GM10248 (cell line): ENCODE measurements around the gene SMURF2.

Experiments
- CTCF ChIA-PET: fragments of 300-600 bp; sonication (Branson Sonifier 250); formaldehyde crosslinking; extraction: SDS; loops from one replicate; lab custom pipeline; 2021; ENCODE audit warnings: antibody characterized with exemption; lab: Yijun Ruan, JAX
- POLR2A ChIA-PET: fragments of 350-650 bp; sonication (Branson Sonifier 250); formaldehyde crosslinking; extraction: SDS; loops from one replicate; lab custom pipeline; 2020; ENCODE audit warnings: antibody characterized with exemption; lab: Yijun Ruan, JAX
- DNase-seq: peaks from one replicate; pipeline ENCODE4 v3.0.0; 2012; ENCODE audit errors: extremely low spot score
- TF ChIP-seq, protein P1 (sequence below): IDR thresholded peaks from 2 replicates; pipeline ENCODE4 v1.5.1; 2012; ENCODE audit warnings: mild to moderate bottlenecking, low read depth; ENCODE audit errors: extremely low read depth, missing control alignments, control extremely low read depth

SMURF2 gene

DNA sequence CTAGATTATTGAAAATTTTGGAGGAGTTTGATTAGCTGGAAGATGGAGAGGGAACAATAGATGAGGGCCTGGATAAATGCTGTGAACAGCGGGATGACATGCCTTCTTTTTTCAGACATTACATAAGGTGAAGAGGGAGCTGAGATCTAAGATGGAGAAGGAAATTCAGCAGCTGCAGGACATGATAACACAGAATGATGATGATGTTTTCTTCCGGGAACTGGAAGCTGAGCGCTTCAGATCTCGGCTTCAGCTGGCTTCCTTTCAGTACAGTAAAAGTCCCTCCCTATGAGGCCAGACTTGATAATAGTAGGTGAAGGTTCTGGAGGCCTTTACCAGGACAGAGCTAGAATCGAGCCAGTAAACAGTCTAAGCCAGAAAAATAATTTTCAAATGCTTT is 124.6 kb downstream of the SMURF2 start:
- TF ChIP-seq, protein P1, sequence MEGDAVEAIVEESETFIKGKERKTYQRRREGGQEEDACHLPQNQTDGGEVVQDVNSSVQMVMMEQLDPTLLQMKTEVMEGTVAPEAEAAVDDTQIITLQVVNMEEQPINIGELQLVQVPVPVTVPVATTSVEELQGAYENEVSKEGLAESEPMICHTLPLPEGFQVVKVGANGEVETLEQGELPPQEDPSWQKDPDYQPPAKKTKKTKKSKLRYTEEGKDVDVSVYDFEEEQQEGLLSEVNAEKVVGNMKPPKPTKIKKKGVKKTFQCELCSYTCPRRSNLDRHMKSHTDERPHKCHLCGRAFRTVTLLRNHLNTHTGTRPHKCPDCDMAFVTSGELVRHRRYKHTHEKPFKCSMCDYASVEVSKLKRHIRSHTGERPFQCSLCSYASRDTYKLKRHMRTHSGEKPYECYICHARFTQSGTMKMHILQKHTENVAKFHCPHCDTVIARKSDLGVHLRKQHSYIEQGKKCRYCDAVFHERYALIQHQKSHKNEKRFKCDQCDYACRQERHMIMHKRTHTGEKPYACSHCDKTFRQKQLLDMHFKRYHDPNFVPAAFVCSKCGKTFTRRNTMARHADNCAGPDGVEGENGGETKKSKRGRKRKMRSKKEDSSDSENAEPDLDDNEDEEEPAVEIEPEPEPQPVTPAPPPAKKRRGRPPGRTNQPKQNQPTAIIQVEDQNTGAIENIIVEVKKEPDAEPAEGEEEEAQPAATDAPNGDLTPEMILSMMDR = no peak
- CTCF ChIA-PET = interaction anchor here (0.9 to 1.6 kb wide), 2 partner anchors 10 to 112 kb away, joined by 3 to 5 read pairs; no protein-coding TSS in a partner anchor
- POLR2A ChIA-PET = interaction anchor here (1.1 kb wide), 1 partner anchor 33 kb away, joined by 3 read pairs; no protein-coding TSS in a partner anchor
- DNase-seq = no peak

DNA sequence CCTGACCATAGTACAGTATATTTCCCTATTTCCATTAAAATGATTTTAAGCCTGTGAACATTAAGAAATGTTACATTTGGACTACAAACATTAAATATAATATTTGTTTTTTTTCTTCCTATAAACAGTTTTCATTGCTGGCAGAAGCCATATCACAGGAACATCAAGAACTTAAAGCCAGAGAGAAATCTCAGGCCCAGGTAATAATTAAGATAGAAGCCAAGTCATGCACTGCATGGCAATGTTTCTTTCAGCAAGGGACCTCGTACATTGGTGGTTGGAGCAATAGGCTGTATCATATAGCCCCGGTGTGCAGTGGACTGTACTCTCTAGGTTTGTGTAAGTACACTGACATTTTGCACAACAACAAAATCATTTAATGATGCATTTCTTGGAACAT is 125.2 kb downstream of the SMURF2 start:
- ChIA-PET CTCF (no interaction called here), POLR2A (no interaction called here)
- TF ChIP-seq, protein P1 = no peak

DNA sequence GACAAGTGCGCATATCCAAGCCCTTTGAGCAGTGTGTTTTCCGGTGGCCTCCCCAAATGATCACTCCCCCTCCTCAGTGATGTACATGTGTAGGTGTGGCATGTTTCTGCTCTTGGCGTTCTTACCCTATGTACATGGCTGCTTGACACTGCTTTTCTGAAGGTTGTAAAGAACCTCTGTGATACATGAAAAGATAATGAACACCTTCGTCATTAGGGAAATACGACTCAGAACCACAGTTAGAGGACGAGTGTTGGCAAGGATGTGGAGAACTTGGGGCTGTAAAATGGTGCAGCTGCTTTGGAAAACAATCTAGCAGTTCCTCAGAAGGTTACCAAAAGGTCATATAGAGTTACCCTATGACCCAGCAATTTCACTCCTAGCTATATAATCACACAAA is 126.8 kb downstream of the SMURF2 start:
- DNase-seq = no peak
- ChIA-PET CTCF (interaction anchor here (1.1 kb wide), 2 partner anchors 10 to 115 kb away, joined by 3 to 4 read pairs; no protein-coding TSS in a partner anchor), POLR2A (no interaction called here)
- TF ChIP-seq, protein P1 = no peak

More for the DNA sequence above, 125.2 kb downstream of the SMURF2 start:
- no peak for DNase-seq

DNA sequence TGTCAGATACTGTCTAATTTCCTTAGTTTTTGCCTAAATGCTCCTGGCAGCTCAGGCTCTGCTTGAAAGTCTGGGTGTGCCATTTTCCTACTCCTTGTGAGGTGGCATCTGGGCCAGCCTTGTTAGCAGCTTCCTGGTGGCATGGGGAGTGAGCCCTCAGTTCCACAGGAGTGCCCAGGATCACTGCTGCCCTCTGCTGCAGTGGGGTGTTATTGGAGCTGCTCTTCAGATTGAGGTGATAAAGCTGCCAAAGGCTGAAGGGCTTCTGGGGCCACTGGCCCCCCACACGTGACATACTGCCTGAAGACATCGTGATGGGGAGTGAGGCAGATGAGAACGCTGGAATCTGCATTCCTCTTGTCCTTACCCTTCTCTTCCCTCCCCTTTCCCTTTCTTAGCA is 127.9 kb downstream of the SMURF2 start:
- CTCF ChIA-PET = interaction anchor here (0.7 to 2.2 kb wide), 5 partner anchors 11 to 153 kb away, joined by 3 to 8 read pairs (median 3); no protein-coding TSS in a partner anchor
- DNase-seq = no peak
- POLR2A ChIA-PET = no interaction called here
- TF ChIP-seq, protein P1 = no peak

DNA sequence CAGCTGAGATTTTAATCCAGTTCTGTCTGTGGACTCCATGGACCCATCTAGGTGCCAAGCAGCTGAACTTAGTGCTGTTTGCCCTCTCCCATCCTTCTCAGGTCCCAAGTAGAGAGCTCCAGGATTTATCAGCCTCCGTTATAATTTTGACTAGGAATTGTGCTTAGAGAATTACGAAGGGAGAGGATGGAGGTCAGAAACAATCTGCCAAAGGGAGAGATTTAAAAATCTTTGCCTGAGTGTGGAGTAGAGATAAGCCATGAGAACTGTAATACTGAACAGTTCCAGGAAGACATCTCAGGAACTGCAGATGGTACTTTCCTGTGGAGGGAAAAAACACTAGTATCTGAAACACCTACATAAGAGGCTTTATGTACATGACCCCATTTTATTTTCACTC is 128.3 kb downstream of the SMURF2 start:
- POLR2A ChIA-PET = no interaction called here
- no peak for DNase-seq
- TF ChIP-seq, protein P1 = no peak
- CTCF ChIA-PET = interaction anchor here (0.7 to 2.2 kb wide), 8 partner anchors 11 to 152 kb away, joined by 3 to 8 read pairs (median 3); no protein-coding TSS in a partner anchor

DNA sequence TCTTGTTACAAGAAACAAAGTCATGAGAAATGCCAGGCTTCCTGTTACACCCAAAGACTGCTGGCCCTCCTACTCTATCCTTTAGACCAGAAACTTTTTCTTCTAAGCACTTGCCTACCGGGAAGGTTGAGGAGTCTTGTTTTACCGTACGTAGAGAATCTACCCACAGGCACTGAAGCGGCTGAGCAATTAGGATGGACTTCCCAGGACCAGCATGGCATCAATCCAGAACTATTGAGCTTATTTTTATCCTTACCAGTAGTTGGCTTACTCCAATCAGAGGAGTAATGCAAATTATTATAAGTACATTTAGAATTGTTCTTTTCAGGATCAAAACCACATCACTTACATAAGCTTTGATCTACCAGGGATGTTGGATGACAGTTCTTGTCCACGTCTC is 129.7 kb downstream of the SMURF2 start:
- no peak for DNase-seq
- TF ChIP-seq, protein P1 = no peak
- POLR2A ChIA-PET = no interaction called here
- CTCF ChIA-PET = interaction anchor here (1.0 to 2.8 kb wide), 7 partner anchors 9 to 117 kb away, joined by 3 to 8 read pairs (median 4); no protein-coding TSS in a partner anchor

DNA sequence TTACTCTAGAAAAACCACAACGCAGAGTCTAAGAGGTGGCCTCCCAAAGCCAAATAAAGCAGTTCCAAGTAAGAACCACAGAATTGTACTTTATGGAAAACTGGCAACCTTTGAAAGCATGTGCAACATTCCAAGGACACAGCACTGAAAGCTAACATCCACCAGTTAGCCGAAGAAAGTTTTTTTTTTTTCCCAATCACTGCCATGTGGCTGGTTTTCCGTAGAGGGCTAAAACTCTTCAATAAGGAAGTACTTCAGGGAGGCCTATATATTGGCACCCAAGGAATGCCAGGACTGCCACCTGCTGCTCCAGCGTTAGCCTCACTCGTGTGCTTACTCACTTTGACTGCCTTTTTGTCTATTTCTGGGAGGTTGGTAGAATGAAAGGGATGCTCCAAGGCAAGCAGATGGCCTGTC is 130.1 kb downstream of the SMURF2 start:
- CTCF ChIA-PET = interaction anchor here (1.0 to 2.8 kb wide), 4 partner anchors 9 to 24 kb away, joined by 3 to 8 read pairs (median 7); no protein-coding TSS in a partner anchor
- TF ChIP-seq, protein P1 = no peak
- POLR2A ChIA-PET = no interaction called here
- DNase-seq = no peak
